Heart left ventricle (tissue), 16 donors: ENCODE results near the gene SOWAHC. TPM values are rescaled to one million over a fixed set of nuclear protein-coding genes. Genes with fewer than 3 reads are reported as not detected.
A peak's percentile ranks its signal among the peaks of the same experiment; 100 is the strongest.

Experiments used
- ATAC-seq, 4 donors: fragments of 200-7000 bp; cut with Tn5 transposase; one replicate each; pipeline ENCODE4 v1.9.1; 2020 to 2022; ENCODE audit warnings: moderate library complexity in 4 of 4, mild to moderate bottlenecking in 3 of 4, moderate number of reproducible peaks in 1 of 4
- DNase-seq, 5 donors: peaks; one replicate each; pipeline ENCODE4 v3.0.0-alpha.2; 2020
- H3K27ac ChIP-seq, 12 donors: fragments of 200-600 bp; sonication (generic) in 4 of 12; one replicate each; pipeline versions ENCODE4 v1.5.0 to v1.8.0; 2016 to 2022; ENCODE audit warnings: mild to moderate bottlenecking in 2 of 12
- H3K27me3 ChIP-seq, 9 donors: fragments of 200-600 bp; sonication (generic) in 2 of 9; one replicate each; pipeline versions ENCODE4 v1.5.1 to v1.8.0; 2016 to 2022; ENCODE audit warnings: mild to moderate bottlenecking in 3 of 9
- H3K36me3 ChIP-seq, 9 donors: fragments of 200-600 bp; sonication (generic) in 2 of 9; one replicate each; pipeline versions ENCODE4 v1.5.0 to v1.8.0; 2018 to 2022; ENCODE audit warnings: mild to moderate bottlenecking in 2 of 9
- H3K4me1 ChIP-seq, 12 donors: fragments of 200-600 bp; sonication (generic) in 4 of 12; one replicate each; pipeline versions ENCODE4 v1.5.0 to v1.8.0; 2016 to 2022; ENCODE audit warnings: mild to moderate bottlenecking in 3 of 12
- H3K4me3 ChIP-seq, 12 donors: fragments of 200-600 bp; sonication (generic) in 4 of 12; one replicate each; pipeline versions ENCODE4 v1.5.0 to v1.8.0; 2017 to 2022; ENCODE audit warnings: mild to moderate bottlenecking in 9 of 12, moderate library complexity in 4 of 12
- H3K9me3 ChIP-seq, 12 donors: fragments of 200-600 bp; sonication (generic) in 4 of 12; one replicate each; pipeline versions ENCODE4 v1.5.0 to v1.8.0; 2016 to 2022; ENCODE audit warnings: mild to moderate bottlenecking in 1 of 12
- CTCF ChIP-seq, 12 donors: fragments of 200-600 bp; sonication (generic) in 4 of 12; IDR thresholded peaks; one replicate each; pipeline versions ENCODE4 v1.5.0 to v1.8.0; 2018 to 2022; ENCODE audit warnings: antibody characterized with exemption in 12 of 12, mild to moderate bottlenecking in 5 of 12
- POLR2A ChIP-seq, 2 donors: fragments of 450-650 bp; IDR thresholded peaks; one replicate each; pipeline ENCODE4 v1.6.1; 2017; ENCODE audit warnings: antibody characterized with exemption in 2 of 2, mild to moderate bottlenecking in 2 of 2, moderate library complexity in 2 of 2
- WGBS, 4 donors: extraction: QIAGEN DNeasy Blood & Tissue Kit in 2 of 4; methylation state at CpG; one replicate each; pipeline versions ENCODE4 v1.1.5 to v1.1.7; 2013 to 2018; 5-methylcytosine and 5-hydroxymethylcytosine counted together
- intact Hi-C, 10 donors: fragments of 100-400 bp; cut with DNase I; formaldehyde crosslinking; loops; one replicate each; pipeline versions ENCODE4 v1.11.1 to v1.14.2; 2022
- polyA plus RNA-seq, 2 donors: library from polyadenylated mRNA; stranded (reverse); fragments of 200-250 nt; gene quantifications; one replicate each; pipeline ENCODE4 v1.2.3, GENCODE V29; 2013
- total RNA-seq, 9 donors: library from RNA; depleted of rRNA in 2 of 9; stranded (reverse); fragments of >200 nt in 2 of 9; fragmentation: NEBNext Ultra II Directional in 3 of 9; extraction: Animal tissue kit (Norgen Biotek cat#: 25700) in 3 of 9; gene quantifications; one replicate each; pipeline versions ENCODE4 v1.1.0 to v1.2.4, GENCODE V29; 2016 to 2023
- donor health status: ischemic (EF 13 %, LVEDD 7.1; RV severe dilation, severe dysfunction).
- donor health status: healthy with polysubstance abuse.
- donor health status: DM: no; HTN: yes; CAD: no.
- donor health status: DM: no; HTN: no; CAD: no.
- donor health status: ischemic (EF 25% LVEDD 6.9; RV normal size, moderate dysfunction).
- donor health status: ischemic (EF 25% LVEDD 5.7; RV mildly dilated, moderate dysfunction).
- donor health status: healthy.
- donor health status: DM: yes; HTN: yes; CAD: no.
- donor health status: ischemic (EF 35%, LVEDD 5.7; RV mildly dilated, moderate dysfunction).
- donor health status: nonischemic (EF 11% LVEDD 7.7; RV severe dilation, severe dysfunction).
- donor health status: DM: yes; HTN: yes; CAD: no.
- donor health status: PGD.
- donor health status: ischemic (EF 29% LVEDD 5.4; RV normal size, mild dysfunction).
- donor health status: nonischemic (EF 23%, LVEDD 6.1; RV moderate dilation, normal function).

SOWAHC gene
- total and polyA plus RNA-seq, 11 donors, result 0.91 to 4.2 (median 1.8) TPM

DNA sequence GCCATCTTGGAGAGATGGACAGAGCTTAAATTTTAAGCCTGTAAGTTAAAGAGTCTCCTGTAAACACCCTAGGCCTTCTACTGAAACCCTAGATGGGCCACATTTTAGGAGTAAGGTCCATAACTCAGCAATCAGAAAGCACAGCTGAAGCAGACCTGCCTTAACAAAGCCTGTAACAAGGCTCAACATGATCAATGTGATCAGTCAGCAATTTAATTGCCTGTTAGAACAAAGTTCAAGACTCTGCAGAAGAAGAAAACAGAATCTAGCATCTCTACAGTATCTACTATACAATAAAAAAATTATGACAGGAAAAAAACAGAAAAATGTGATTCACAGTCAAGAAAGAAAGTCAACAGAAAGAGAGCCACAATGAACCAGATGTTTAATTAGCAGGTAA lies 27.5 kb upstream of the SOWAHC start:
- no peak for DNase-seq
- intact Hi-C loops, result no loop called here
- no peak for ATAC-seq
- no peak overlapping the region for H3K4me3 ChIP-seq
- H3K36me3 ChIP-seq, result peaks cover 0 to 36% (median 13%) of the 10 kb centered on the region in 9 donors
- peaks cover 0 to 8% (median 0%) of the 10 kb centered on the region in 12 donors for H3K4me1 ChIP-seq
- no peak overlapping the region for H3K27ac ChIP-seq
- TF ChIP-seq CTCF (IDR thresholded peaks at IDR 0.05) (no peak), POLR2A (IDR thresholded peaks at IDR 0.05) (no peak)
- H3K27me3 ChIP-seq, result no peaks in the 10 kb centered on the region
- no peaks in the 10 kb centered on the region for H3K9me3 ChIP-seq

DNA sequence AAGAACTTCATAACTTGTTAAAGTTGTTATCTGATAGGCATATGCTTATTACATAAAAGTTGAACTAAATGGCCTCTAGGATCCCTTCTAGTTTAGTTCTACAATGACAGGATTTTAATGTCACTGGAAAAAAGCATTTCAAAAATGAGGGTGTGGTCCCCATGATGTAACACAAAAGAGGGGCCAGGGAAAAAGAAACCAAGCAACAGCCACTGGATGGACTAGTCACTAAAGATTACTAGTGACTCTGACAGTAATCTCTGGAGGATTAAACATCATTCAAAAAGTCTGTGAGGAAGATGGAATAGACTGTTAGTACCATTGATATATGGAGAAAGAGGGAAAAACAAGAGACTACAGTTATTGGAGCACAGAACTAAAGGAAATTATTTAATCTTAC lies 23.0 kb upstream of the SOWAHC start:
- intact Hi-C loops, result no loop called here
- H3K27ac ChIP-seq, result no peak overlapping the region
- no peak overlapping the region for H3K4me3 ChIP-seq
- H3K9me3 ChIP-seq, result no peaks in the 10 kb centered on the region
- ATAC-seq (peak in 1 of 4 donors; percentile 28), DNase-seq (no peak)
- TF ChIP-seq CTCF (IDR thresholded peaks at IDR 0.05) (no peak), POLR2A (IDR thresholded peaks at IDR 0.05) (no peak)
- peaks cover 0 to 24% (median 4%) of the 10 kb centered on the region in 9 donors for H3K36me3 ChIP-seq
- no peaks in the 10 kb centered on the region for H3K27me3 ChIP-seq
- H3K4me1 ChIP-seq, result peaks cover 0 to 11% (median 0%) of the 10 kb centered on the region in 12 donors

GRCh38 chr2:109592905-109593304 lies 21.3 kb upstream of the SOWAHC start:
- Histone ChIP-seq H3K9me3 (no peaks in the 10 kb centered on the region), H3K27ac (no peak overlapping the region), H3K36me3 (peaks cover 0 to 25% (median 4%) of the 10 kb centered on the region in 9 donors), H3K4me3 (no peak overlapping the region), H3K27me3 (no peaks in the 10 kb centered on the region), H3K4me1 (peaks cover 0 to 11% (median 0%) of the 10 kb centered on the region in 12 donors)
- ATAC-seq, result no peak
- no peak for DNase-seq
- 85 to 89% (median 87%) methylated on average over 3 of the region's 3 CpGs for WGBS, 4 donors
- TF ChIP-seq POLR2A (IDR thresholded peaks at IDR 0.05) (no peak), CTCF (IDR thresholded peaks at IDR 0.05) (no peak)
- intact Hi-C loops, result no loop called here

DNA sequence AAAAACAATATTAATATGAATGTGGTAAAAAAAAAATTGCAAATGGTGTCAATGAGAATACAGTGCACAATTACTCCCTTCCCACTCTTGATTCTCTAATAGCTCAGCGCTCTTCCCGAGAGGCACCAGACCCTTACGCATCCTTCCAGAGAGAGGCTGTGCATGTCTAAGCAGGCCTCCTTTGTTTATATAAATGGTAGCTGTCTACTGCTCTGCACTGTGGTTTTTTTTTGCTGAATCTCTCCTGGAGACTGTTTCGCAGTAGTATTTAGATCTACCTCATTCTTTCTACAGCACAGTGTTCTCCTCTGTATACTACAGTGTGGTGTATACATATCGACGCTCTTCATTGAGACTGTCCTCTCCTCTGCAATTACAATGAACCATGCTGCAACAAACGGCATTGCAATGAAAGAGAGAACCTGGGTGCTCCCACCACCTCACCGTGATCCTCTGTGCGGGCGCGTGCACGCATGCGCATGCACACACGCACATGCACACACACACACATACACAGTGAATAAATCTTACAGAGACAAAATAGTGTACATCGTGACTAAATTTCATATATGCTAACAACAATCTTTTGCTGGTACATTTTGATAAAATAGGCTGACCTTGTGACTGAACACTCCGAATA lies 19.8 kb upstream of the SOWAHC start:
- no peak for TF ChIP-seq POLR2A (IDR thresholded peaks at IDR 0.05)
- TF ChIP-seq CTCF (IDR thresholded peaks at IDR 0.05), result no peak
- Histone ChIP-seq H3K36me3 (peaks cover 0 to 23% (median 4%) of the 10 kb centered on the region in 9 donors), H3K4me1 (peaks cover 0 to 11% (median 0%) of the 10 kb centered on the region in 12 donors), H3K27me3 (no peaks in the 10 kb centered on the region), H3K9me3 (no peaks in the 10 kb centered on the region), H3K4me3 (no peak overlapping the region), H3K27ac (no peak overlapping the region)
- 92 to 97% (median 94%) methylated on average over 16 of the region's 16 CpGs for WGBS, 4 donors
- no peak for DNase-seq
- no peak for ATAC-seq
- intact Hi-C loops, result no loop called here
